CD14-positive monocyte (primary cell): Measurements from ENCODE around the gene CCDC136. TPM values are rescaled to one million over a fixed set of nuclear protein-coding genes. Genes with fewer than 3 reads are reported as not detected.

Source experiments
- DNase-seq, 3 donors: peaks; one replicate each; pipeline ENCODE4 v3.0.0-alpha.2; 2011 to 2022
- H2AFZ ChIP-seq: 2 replicates; pipeline ENCODE4 v1.6.0; 2012; ENCODE audit warnings: mild to moderate bottlenecking, low read depth, low read length, inconsistent platforms; ENCODE audit not compliant: insufficient read depth, poor library complexity, severe bottlenecking
- H3K27ac ChIP-seq, 2 donors: 1 replicate in 1 of 2; 2 replicates in 1 of 2; pipeline ENCODE4 v1.5.1; 2012 to 2013; ENCODE audit warnings: low read length in 2 of 2, control low read depth in 1 of 2, inconsistent platforms in 1 of 2, low read depth in 1 of 2, mild to moderate bottlenecking in 1 of 2
- H3K27me3 ChIP-seq, 2 donors: one replicate each; pipeline versions ENCODE4 v1.6.0 to v1.6.1; 2011 to 2013; ENCODE audit warnings: low read length in 2 of 2; ENCODE audit not compliant: control insufficient read depth in 2 of 2, insufficient read depth in 2 of 2
- H3K36me3 ChIP-seq, 2 donors: replicated peaks in 1 of 2; 1 replicate in 1 of 2; 2 replicates in 1 of 2; pipeline versions ENCODE4 v1.5.1 to v1.6.1; 2012 to 2013; ENCODE audit warnings: low read length in 2 of 2, control low read depth in 1 of 2, inconsistent platforms in 1 of 2, mild to moderate bottlenecking in 1 of 2; ENCODE audit not compliant: insufficient read depth in 2 of 2, control insufficient read depth in 1 of 2
- H3K4me1 ChIP-seq, 2 donors: 1 replicate in 1 of 2; 2 replicates in 1 of 2; pipeline versions ENCODE4 v1.5.1 to v1.6.1; 2012 to 2013; ENCODE audit warnings: low read length in 2 of 2, control low read depth in 1 of 2, inconsistent platforms in 1 of 2, mild to moderate bottlenecking in 1 of 2, moderate library complexity in 1 of 2; ENCODE audit not compliant: insufficient read depth in 2 of 2, control insufficient read depth in 1 of 2
- H3K4me2 ChIP-seq: replicated peaks from 2 replicates; pipeline ENCODE3; 2012; ENCODE audit warnings: low read length, moderate library complexity, mild to moderate bottlenecking; ENCODE audit not compliant: poor library complexity, severe bottlenecking; ENCODE audit errors: extremely low read depth
- H3K4me3 ChIP-seq, 3 experiments: fragments of 200-600 bp in 1 of 3; sonication (generic) in 1 of 3; replicated peaks in 1 of 3; 1 replicate in 2 of 3; 2 replicates in 1 of 3; pipeline ENCODE4 v1.5.1; 2011 to 2013; ENCODE audit warnings: low read length in 3 of 3, mild to moderate bottlenecking in 3 of 3, control low read depth in 2 of 3, low read depth in 2 of 3, inconsistent platforms in 1 of 3, moderate library complexity in 1 of 3
- H3K79me2 ChIP-seq: 2 replicates; pipeline ENCODE4 v1.6.0; 2012; ENCODE audit warnings: mild to moderate bottlenecking, control low read depth, inconsistent platforms, low read length, moderate library complexity; ENCODE audit not compliant: insufficient read depth
- H3K9ac ChIP-seq: 2 replicates; pipeline ENCODE4 v1.6.0; 2017; ENCODE audit warnings: low read length, mild to moderate bottlenecking; ENCODE audit not compliant: insufficient read depth, poor library complexity, severe bottlenecking
- H3K9me3 ChIP-seq, 2 donors: replicated peaks in 1 of 2; 1 replicate in 1 of 2; 2 replicates in 1 of 2; pipeline versions ENCODE4 v1.5.1 to v1.6.1; 2012 to 2013; ENCODE audit warnings: low read length in 2 of 2, control low read depth in 1 of 2; ENCODE audit not compliant: control insufficient read depth in 1 of 2, insufficient read depth in 1 of 2
- H4K20me1 ChIP-seq: 2 replicates; pipeline ENCODE4 v1.6.0; 2012; ENCODE audit warnings: mild to moderate bottlenecking, low read length, control low read depth, moderate library complexity; ENCODE audit not compliant: insufficient read depth
- H3K27ac Mint-ChIP-seq, 7 donors: one replicate each; pipeline ENCODE4 v1.8.0; 2020; ENCODE audit warnings: mild to moderate bottlenecking in 7 of 7, mixed read lengths in 7 of 7, moderate library complexity in 6 of 7, inconsistent platforms in 2 of 7
- H3K27me3 Mint-ChIP-seq, 3 donors: one replicate each; pipeline ENCODE4 v1.8.0; 2021 to 2022; ENCODE audit warnings: low read depth in 3 of 3, mild to moderate bottlenecking in 3 of 3, mixed read lengths in 3 of 3, moderate library complexity in 3 of 3, inconsistent platforms in 1 of 3
- H3K36me3 Mint-ChIP-seq, 2 donors: one replicate each; pipeline ENCODE4 v1.8.0; 2020; ENCODE audit warnings: mixed read lengths in 2 of 2, inconsistent platforms in 1 of 2, mild to moderate bottlenecking in 1 of 2
- H3K4me1 Mint-ChIP-seq: one replicate; pipeline ENCODE4 v1.8.0; 2020; ENCODE audit warnings: mild to moderate bottlenecking, mixed read lengths
- H3K4me3 Mint-ChIP-seq, 2 donors: one replicate each; pipeline ENCODE4 v1.8.0; 2020; ENCODE audit warnings: mild to moderate bottlenecking in 2 of 2, mixed read lengths in 2 of 2, moderate library complexity in 1 of 2
- H3K9me3 Mint-ChIP-seq, 7 donors: one replicate each; pipeline ENCODE4 v1.8.0; 2020 to 2022; ENCODE audit warnings: mixed read lengths in 7 of 7, mild to moderate bottlenecking in 6 of 7, moderate library complexity in 6 of 7, inconsistent platforms in 2 of 7
- WGBS: methylation state at CpG from one replicate; pipeline ENCODE4 v1.1.5; 2013; ENCODE audit warnings: missing lambda C conversion rate; ENCODE audit not compliant: insufficient coverage; 5-methylcytosine and 5-hydroxymethylcytosine counted together
- intact Hi-C, 2 donors: fragments of 100-400 bp; cut with micrococcal nuclease; formaldehyde crosslinking; loops; one replicate each; pipeline versions ENCODE4 v1.15.0 to v1.15.1; 2023
- polyA plus RNA-seq, 3 donors: library from polyadenylated mRNA; depleted of rRNA in 1 of 3; unstranded in 2 of 3; stranded (reverse) in 1 of 3; fragments of 300-500 nt in 2 of 3; fragments of >200 nt in 1 of 3; fragmentation: Illumina TruSeq in 2 of 3; gene quantifications; 1 replicate in 2 of 3; 2 replicates in 1 of 3; pipeline ENCODE4 v1.2.3, GENCODE V29; 2012 to 2021
- TF ChIP-seq, protein P1 (sequence below): fragments of 200-600 bp; IDR thresholded peaks from one replicate; pipeline ENCODE4 v1.8.0; 2022; ENCODE audit warnings: antibody characterized with exemption, mild to moderate bottlenecking

CCDC136 gene
- polyA plus RNA-seq, 3 donors, result 0.26 to 2.6 TPM; not detected in 1

- Mint-ChIP-seq H3K4me1 (peaks cover 16% of the 10 kb centered on the region), H3K27me3 (peaks cover 0 to 1% (median 0%) of the 10 kb centered on the region in 3 donors), H3K9me3 (no peaks in the 10 kb centered on the region), H3K36me3 (peaks cover 25 to 48% of the 10 kb centered on the region in 2 donors), H3K27ac (no peak overlapping the region), H3K4me3 (no peak overlapping the region)
- peaks cover 98% of the 10 kb centered on the region for H3K79me2 ChIP-seq
- H3K9me3 ChIP-seq, result no peaks in the 10 kb centered on the region
- H3K27ac ChIP-seq, result no peak overlapping the region
- intact Hi-C loops, result loop anchor here in 1 of 2 donors (10.0 kb wide), 1 partner anchor 119 kb away; the partner anchor contains the start of gene ATP6V1F
- no peak overlapping the region for H2AFZ ChIP-seq
- no peak for DNase-seq
- H3K36me3 ChIP-seq, result peaks cover 26 to 39% of the 10 kb centered on the region in 2 donors
- H3K4me2 ChIP-seq, result no peak overlapping the region
- WGBS, result no CpG with 5 or more reads among the region's 1 CpG
- H3K4me1 ChIP-seq, result peaks cover 3 to 10% of the 10 kb centered on the region in 2 donors
- TF ChIP-seq, protein P1, sequence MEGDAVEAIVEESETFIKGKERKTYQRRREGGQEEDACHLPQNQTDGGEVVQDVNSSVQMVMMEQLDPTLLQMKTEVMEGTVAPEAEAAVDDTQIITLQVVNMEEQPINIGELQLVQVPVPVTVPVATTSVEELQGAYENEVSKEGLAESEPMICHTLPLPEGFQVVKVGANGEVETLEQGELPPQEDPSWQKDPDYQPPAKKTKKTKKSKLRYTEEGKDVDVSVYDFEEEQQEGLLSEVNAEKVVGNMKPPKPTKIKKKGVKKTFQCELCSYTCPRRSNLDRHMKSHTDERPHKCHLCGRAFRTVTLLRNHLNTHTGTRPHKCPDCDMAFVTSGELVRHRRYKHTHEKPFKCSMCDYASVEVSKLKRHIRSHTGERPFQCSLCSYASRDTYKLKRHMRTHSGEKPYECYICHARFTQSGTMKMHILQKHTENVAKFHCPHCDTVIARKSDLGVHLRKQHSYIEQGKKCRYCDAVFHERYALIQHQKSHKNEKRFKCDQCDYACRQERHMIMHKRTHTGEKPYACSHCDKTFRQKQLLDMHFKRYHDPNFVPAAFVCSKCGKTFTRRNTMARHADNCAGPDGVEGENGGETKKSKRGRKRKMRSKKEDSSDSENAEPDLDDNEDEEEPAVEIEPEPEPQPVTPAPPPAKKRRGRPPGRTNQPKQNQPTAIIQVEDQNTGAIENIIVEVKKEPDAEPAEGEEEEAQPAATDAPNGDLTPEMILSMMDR, result no peak
- peaks cover 28% of the 10 kb centered on the region for H4K20me1 ChIP-seq
- H3K9ac ChIP-seq, result no peak overlapping the region
- H3K4me3 ChIP-seq, result no peak overlapping the region
- no peaks in the 10 kb centered on the region for H3K27me3 ChIP-seq
Measured at GRCh38 chr7:128745706-128746105, 46.1 kb upstream of the CCDC136 start.

- Histone ChIP-seq H3K27me3 (no peaks in the 10 kb centered on the region), H3K4me2 (no peak overlapping the region), H2AFZ (no peak overlapping the region), H3K27ac (no peak overlapping the region), H3K4me1 (no peaks in the 10 kb centered on the region), H3K36me3 (peaks cover 41 to 57% of the 10 kb centered on the region in 2 donors), H3K79me2 (peaks cover 89% of the 10 kb centered on the region), H3K4me3 (no peak overlapping the region), H3K9ac (no peak overlapping the region), H4K20me1 (peaks cover 28% of the 10 kb centered on the region), H3K9me3 (no peaks in the 10 kb centered on the region)
- TF ChIP-seq, protein P1, result no peak
- H3K4me3 Mint-ChIP-seq, result no peak overlapping the region
- H3K9me3 Mint-ChIP-seq, result no peaks in the 10 kb centered on the region
- intact Hi-C loops, result loop anchor here in 1 of 2 donors (10.0 kb wide), 1 partner anchor 117 kb away; the partner anchor contains the start of gene ATP6V1F
- H3K27me3 Mint-ChIP-seq, result peaks cover 0 to 1% (median 0%) of the 10 kb centered on the region in 3 donors
- 100% methylated on average over 2 of the region's 6 CpGs for WGBS
- DNase-seq, result no peak
- H3K4me1 Mint-ChIP-seq, result peaks cover 7% of the 10 kb centered on the region
- peaks cover 30 to 55% of the 10 kb centered on the region in 2 donors for H3K36me3 Mint-ChIP-seq
- H3K27ac Mint-ChIP-seq, result peak overlapping the region in 3 of 7 donors; percentile 26 to 33 (median 31)
Measured at GRCh38 chr7:128747327-128748079, 44.3 kb upstream of the CCDC136 start.
